Measurements from ENCODE around the gene PTPN22.

The PTPN22 gene

DNA sequence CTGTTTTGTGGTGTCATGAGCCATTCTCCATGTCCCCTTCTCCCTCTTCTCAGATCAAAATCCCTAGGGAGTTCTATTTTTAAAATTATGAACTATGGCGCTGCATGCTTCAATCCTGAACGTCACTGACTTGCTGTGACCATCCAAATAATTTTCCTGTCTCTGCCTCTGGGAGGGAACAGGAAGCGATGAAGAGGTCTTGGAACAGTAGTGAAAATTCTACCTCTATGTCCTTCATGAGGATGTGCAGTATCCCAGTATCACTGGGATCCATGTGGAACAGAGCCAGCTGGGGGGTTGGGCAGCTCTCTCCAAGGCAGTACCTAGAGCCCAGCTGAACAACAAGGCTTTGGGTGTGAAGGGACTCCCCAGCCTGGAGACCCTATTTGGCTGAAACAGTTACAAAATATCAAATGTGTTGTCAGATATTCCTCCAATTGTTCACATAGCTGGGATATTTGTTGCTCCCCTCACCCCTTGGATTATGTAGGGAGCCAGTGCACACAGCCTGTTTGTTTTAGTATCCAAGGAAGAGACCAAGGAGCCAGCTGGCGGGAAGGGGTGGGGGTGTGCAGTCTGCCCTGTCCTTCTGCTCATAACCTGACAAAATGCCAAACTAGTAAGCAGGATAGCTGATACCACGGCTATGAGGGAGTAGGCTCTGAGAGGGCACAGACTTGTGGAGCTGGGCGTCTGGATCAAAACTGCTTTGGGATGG is 41.2 kb upstream of the PTPN22 start:
- FAIRE-seq (no peak), DNase-seq (ENCODE audit: insufficient read length, low spot score) (no peak)
- TF ChIP-seq, protein P1, sequence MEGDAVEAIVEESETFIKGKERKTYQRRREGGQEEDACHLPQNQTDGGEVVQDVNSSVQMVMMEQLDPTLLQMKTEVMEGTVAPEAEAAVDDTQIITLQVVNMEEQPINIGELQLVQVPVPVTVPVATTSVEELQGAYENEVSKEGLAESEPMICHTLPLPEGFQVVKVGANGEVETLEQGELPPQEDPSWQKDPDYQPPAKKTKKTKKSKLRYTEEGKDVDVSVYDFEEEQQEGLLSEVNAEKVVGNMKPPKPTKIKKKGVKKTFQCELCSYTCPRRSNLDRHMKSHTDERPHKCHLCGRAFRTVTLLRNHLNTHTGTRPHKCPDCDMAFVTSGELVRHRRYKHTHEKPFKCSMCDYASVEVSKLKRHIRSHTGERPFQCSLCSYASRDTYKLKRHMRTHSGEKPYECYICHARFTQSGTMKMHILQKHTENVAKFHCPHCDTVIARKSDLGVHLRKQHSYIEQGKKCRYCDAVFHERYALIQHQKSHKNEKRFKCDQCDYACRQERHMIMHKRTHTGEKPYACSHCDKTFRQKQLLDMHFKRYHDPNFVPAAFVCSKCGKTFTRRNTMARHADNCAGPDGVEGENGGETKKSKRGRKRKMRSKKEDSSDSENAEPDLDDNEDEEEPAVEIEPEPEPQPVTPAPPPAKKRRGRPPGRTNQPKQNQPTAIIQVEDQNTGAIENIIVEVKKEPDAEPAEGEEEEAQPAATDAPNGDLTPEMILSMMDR (IDR thresholded peaks at IDR 0.05; ENCODE audit: insufficient read depth, missing control alignments) = no peak

DNA sequence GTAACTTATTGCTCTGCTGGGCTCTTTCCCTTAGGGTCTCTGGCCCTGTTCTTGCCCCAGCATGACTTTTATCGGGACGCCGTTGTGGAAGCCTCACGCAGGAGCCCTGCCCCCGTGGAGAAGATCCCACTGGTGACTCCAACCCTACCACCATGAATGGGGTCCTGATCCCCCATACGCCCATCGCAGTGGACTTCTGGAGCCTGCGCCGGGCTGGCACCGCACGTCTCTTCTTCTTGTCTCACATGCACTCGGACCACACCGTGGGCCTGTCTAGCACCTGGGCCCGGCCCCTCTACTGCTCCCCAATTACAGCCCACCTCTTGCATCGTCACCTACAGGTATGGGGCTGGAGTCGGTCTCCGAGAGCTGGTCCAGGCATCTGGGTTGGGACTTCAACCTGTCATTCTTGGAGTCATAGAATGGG is 33.9 kb upstream of the PTPN22 start:
- no peak for FAIRE-seq
- TF ChIP-seq, protein P1 (IDR thresholded peaks at IDR 0.05; ENCODE audit: insufficient read depth, missing control alignments) = no peak
- no peak for DNase-seq (ENCODE audit: insufficient read length, low spot score)

DNA sequence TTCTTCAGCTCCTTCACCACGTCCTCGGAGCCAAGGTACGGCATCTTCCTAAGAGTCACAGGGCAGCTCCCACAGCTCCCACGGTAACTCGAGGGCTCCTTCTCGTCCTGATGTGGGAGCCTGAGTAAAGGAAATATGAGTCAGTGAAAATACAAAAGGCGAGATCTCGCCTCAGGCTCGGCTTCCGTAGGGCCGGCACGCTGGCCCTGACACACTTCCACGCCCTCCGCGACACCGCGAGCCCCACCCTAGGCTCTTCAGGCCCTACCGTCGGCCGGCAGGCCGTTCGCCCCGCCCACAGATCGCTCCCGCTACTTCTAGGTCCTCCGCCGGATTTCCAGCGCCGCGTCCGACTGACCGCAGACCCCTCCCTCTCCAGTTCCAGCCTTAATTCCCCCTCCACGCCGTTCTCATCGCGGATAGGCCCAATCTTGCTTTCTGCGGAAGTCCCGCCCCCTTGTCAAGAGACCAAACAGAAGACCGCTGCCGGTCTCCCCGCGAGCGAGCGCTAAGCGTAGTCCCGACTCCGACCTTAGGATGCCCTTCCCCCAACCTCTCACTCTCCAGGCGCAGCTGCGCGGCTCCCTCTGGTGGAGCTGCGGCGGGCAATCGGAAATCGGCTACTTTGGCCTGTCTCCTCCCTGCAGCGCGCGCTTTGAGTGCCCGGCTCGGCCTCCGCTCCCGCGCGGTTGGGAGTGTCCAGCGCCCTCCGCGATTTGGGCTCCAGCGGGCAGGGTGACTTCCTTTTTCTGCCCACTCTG is 33.3 kb upstream of the PTPN22 start, which contains the start of the genes AP4B1 and DCLRE1B:
Gene AP4B1 (minus strand): TSS at position 126 of the 761 bp plus-strand sequence. CDS start 82 bp downstream, at position 44.
Gene DCLRE1B (plus strand): TSS at position 653 of the 761 bp plus-strand sequence. CDS start 261 bp downstream, outside the sequence.
- FAIRE-seq = no peak
- TF ChIP-seq, protein P1 (IDR thresholded peaks at IDR 0.05; ENCODE audit: insufficient read depth, missing control alignments) = peak; percentile 68
- DNase-seq (ENCODE audit: insufficient read length, low spot score) = peak; percentile 74

DNA sequence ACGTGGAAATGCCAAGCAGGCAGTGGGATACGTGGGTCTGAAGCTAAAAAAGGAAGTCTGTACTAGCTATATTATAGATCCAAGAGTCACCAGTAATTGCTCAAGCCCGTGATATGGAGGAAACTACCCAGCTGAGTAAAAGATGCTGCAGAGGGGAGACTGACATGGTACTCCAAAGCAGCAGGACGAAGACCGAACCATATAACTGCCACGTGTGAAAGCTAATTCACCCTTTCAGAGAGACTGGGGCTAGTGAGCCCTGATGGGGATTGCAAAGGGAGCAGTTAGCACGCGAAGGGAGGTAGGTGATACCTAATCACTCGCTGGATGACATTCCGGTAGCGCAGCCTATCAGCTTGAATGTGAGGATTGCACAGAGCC is 32.8 kb upstream of the PTPN22 start:
- TF ChIP-seq, protein P1 (IDR thresholded peaks at IDR 0.05; ENCODE audit: insufficient read depth, missing control alignments) = no peak
- DNase-seq (ENCODE audit: insufficient read length, low spot score) = no peak
- FAIRE-seq = no peak

DNA sequence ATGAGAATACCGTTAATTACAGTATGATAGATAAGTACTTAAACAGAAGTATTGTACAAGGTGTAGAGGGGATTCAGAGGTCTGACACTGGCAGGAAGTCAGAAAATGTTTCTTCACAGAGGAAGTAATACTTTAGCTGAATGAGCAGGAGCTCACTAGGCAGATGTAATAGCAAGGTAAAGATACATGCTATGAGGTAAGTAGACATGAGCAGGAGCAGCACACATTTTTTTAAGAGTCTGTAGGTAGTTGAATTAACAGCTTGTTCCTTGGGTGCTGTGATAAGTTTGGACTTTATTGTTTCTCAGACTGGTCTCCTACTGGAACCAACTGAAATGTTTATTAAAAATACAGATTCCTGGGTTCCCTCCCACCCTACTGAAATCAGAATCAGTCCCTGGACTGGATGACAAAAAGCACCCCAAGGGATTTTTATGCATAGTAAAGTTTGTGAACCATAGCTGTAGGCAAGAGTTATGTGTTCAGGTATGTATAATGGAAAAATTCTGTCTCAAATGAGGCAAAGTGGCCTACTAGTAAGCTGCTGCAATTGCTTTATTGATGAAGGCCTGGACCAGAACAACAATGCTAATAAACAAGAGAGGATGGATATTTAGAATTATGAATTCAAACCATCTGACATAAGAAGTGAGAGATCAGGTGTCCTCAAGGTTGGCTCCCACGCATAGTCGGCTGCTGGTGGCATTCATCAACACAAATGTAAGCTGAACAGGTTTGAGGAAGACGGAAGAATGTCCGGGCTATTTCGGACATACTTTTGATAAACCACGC is 32.2 kb upstream of the PTPN22 start:
- DNase-seq (ENCODE audit: insufficient read length, low spot score) = no peak
- TF ChIP-seq, protein P1 (IDR thresholded peaks at IDR 0.05; ENCODE audit: insufficient read depth, missing control alignments) = no peak
- FAIRE-seq = no peak

DNA sequence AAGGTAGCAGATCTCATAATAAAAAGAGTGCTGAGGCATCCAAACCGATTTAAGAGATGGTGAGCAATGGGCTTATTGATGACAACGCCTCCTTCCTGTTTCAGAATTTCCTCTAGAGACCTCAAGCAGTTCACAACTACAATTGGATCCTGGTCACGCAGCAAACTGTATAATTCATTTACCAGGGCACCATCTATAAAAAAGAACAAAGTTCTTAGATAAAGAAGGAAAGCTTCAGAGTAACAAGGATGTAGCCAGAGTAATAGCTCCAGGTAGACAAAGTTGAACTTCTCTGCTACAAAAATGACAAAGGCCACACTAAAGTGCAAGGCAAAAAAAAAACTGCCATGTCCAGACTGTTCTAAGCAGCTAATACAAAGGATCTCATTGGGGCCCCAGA is 29.7 kb upstream of the PTPN22 start:
- no peak for FAIRE-seq
- TF ChIP-seq, protein P1 (IDR thresholded peaks at IDR 0.05; ENCODE audit: insufficient read depth, missing control alignments) = no peak

More for the DNA sequence above, 29.7 kb upstream of the PTPN22 start:
- DNase-seq (ENCODE audit: insufficient read length, low spot score) = no peak
